NCI-H524 (cell line): Measurements from ENCODE around the gene REX1BD.
A peak's percentile ranks its signal among the peaks of the same experiment; 100 is the strongest.

Source experiments
- DNase-seq, 2 experiments: peaks; one replicate each; lab custom pipeline; 2025; lab: John Stamatoyannopoulos, UW

The REX1BD gene

GRCh38 chr19:18613589-18614234 is 25.1 kb downstream of the REX1BD start:
- peak in 1 of 2 experiments; percentile 64 for DNase-seq

GRCh38 chr19:18616023-18616422 is 27.4 kb downstream of the REX1BD start:
- DNase-seq = no peak

- DNase-seq = no peak
Measured at GRCh38 chr19:18617562-18617961, 29.0 kb downstream of the REX1BD start.

- DNase-seq = no peak
Measured at GRCh38 chr19:18618236-18618635, 29.6 kb downstream of the REX1BD start.

- DNase-seq = no peak
Measured at GRCh38 chr19:18620311-18620710, 31.7 kb downstream of the REX1BD start.

GRCh38 chr19:18620902-18621301 is 32.3 kb downstream of the REX1BD start:
- DNase-seq = no peak

GRCh38 chr19:18626906-18627305 is 38.3 kb downstream of the REX1BD start:
- peak in 1 of 2 experiments; percentile 77 for DNase-seq

- DNase-seq = peak in 1 of 2 experiments; percentile 48
Measured at GRCh38 chr19:18629166-18630088, 40.8 kb downstream of the REX1BD start.

GRCh38 chr19:18633321-18633720 is 44.7 kb downstream of the REX1BD start:
- peak; percentile 92 to 96 for DNase-seq

- peak in 1 of 2 experiments; percentile 59 for DNase-seq
Measured at GRCh38 chr19:18634612-18635297, 46.2 kb downstream of the REX1BD start.

GRCh38 chr19:18635831-18636182 is 47.2 kb downstream of the REX1BD start:
- no peak for DNase-seq

GRCh38 chr19:18636183-18636968 is 47.8 kb downstream of the REX1BD start:
- DNase-seq = peak; percentile 87 to 92

- DNase-seq = no peak
Measured at GRCh38 chr19:18636969-18637629, 48.5 kb downstream of the REX1BD start, which contains the start of gene KLHL26. Gene KLHL26 (plus strand): TSS chr19:18637028. CDS start chr19:18637055, 27 bp downstream.

- DNase-seq = no peak
Measured at GRCh38 chr19:18637673-18638630, 49.4 kb downstream of the REX1BD start.

GRCh38 chr19:18639706-18640243 is 51.2 kb downstream of the REX1BD start:
- no peak for DNase-seq
